SK-N-SH treated with all-trans-retinoic acid at 6 μM for 48 hours (cell line): ENCODE results near the gene AHRR.

ENCODE experiments used
- ATAC-seq: fragments of 200-7000 bp; cut with Tn5 transposase; 3 replicates; pipeline ENCODE4 v1.9.1; 2020; ENCODE audit warnings: mild to moderate bottlenecking, moderate library complexity
- ARNTL ChIP-seq: fragments of 450-650 bp; formaldehyde crosslinking; IDR thresholded peaks from 2 replicates; pipeline ENCODE4 v1.5.0; 2020; ENCODE audit warnings: low read depth, mild to moderate bottlenecking, moderate library complexity, borderline replicate concordance
- BACH2 ChIP-seq: fragments of 250-450 bp; sonication (Bioruptor Pico); IDR thresholded peaks from 2 replicates; pipeline ENCODE4 v1.9.0; 2021; ENCODE audit warnings: mild to moderate bottlenecking, borderline replicate concordance
- CREB5 ChIP-seq: fragments of 250-450 bp; sonication (Bioruptor Pico); IDR thresholded peaks from 2 replicates; pipeline ENCODE4 v1.5.1; 2020; ENCODE audit warnings: low read depth, mild to moderate bottlenecking, moderate library complexity
- CSDC2 ChIP-seq: fragments of 250-450 bp; sonication (Bioruptor Pico); IDR thresholded peaks from 2 replicates; pipeline ENCODE4 v1.5.0; 2020; ENCODE audit warnings: mild to moderate bottlenecking, moderate library complexity
- GLIS3 ChIP-seq: fragments of 250-450 bp; sonication (Bioruptor Pico); IDR thresholded peaks from 2 replicates; pipeline ENCODE4 v1.5.0; 2020; ENCODE audit warnings: mild to moderate bottlenecking, moderate library complexity
- OSR1 ChIP-seq: fragments of 250-450 bp; sonication (Bioruptor Pico); IDR thresholded peaks from 2 replicates; pipeline ENCODE4 v1.8.0; 2022; ENCODE audit warnings: moderate library complexity, mild to moderate bottlenecking, inconsistent platforms
- POU6F1 ChIP-seq: fragments of 250-450 bp; sonication (Bioruptor Pico); IDR thresholded peaks from 2 replicates; pipeline ENCODE4 v1.8.0; 2021; ENCODE audit warnings: low read depth, mild to moderate bottlenecking, moderate library complexity, borderline replicate concordance
- PPARA ChIP-seq: fragments of 250-450 bp; sonication (Bioruptor Pico); IDR thresholded peaks from 2 replicates; pipeline ENCODE4 v1.5.0; 2020; ENCODE audit warnings: mild to moderate bottlenecking, borderline replicate concordance
- RARB ChIP-seq: fragments of 250-450 bp; sonication (Bioruptor Pico); IDR thresholded peaks from 2 replicates; pipeline ENCODE4 v1.8.0; 2021; ENCODE audit warnings: mild to moderate bottlenecking, moderate library complexity
- TCF4 ChIP-seq: fragments of 250-450 bp; sonication (Bioruptor Pico); IDR thresholded peaks from 2 replicates; pipeline ENCODE4 v1.8.0; 2021; ENCODE audit warnings: mild to moderate bottlenecking, moderate library complexity, borderline replicate concordance
- ZC3H10 ChIP-seq: fragments of 250-450 bp; sonication (Bioruptor Pico); IDR thresholded peaks from 2 replicates; pipeline ENCODE4 v1.5.1; 2021; ENCODE audit warnings: mild to moderate bottlenecking, moderate library complexity
- ZFP3 ChIP-seq: fragments of 250-450 bp; sonication (Bioruptor Pico); IDR thresholded peaks from 2 replicates; pipeline ENCODE4 v1.5.0; 2020; ENCODE audit warnings: mild to moderate bottlenecking, moderate library complexity
- ZFP30 ChIP-seq: fragments of 450-650 bp; formaldehyde crosslinking; IDR thresholded peaks from 2 replicates; pipeline ENCODE4 v1.5.0; 2022; ENCODE audit warnings: mild to moderate bottlenecking, moderate library complexity
- ZNF565 ChIP-seq: fragments of 450-650 bp; formaldehyde crosslinking; conservative IDR thresholded peaks from 2 replicates; pipeline ENCODE4 v1.5.0; 2020; ENCODE audit warnings: low read depth, mild to moderate bottlenecking, moderate library complexity
- ZNF70 ChIP-seq: fragments of 450-650 bp; formaldehyde crosslinking; IDR thresholded peaks from 2 replicates; pipeline ENCODE4 v1.5.0; 2020; ENCODE audit warnings: mild to moderate bottlenecking, moderate library complexity
- ZNF8 ChIP-seq: fragments of 450-650 bp; formaldehyde crosslinking; IDR thresholded peaks from 2 replicates; pipeline ENCODE4 v1.5.0; 2020; ENCODE audit warnings: mild to moderate bottlenecking, moderate library complexity
- TF ChIP-seq, protein P1 (sequence below): fragments of 250-450 bp; sonication (Bioruptor Pico); IDR thresholded peaks from 2 replicates; pipeline ENCODE4 v1.5.0; 2020; ENCODE audit warnings: mild to moderate bottlenecking, moderate library complexity
- TF ChIP-seq, protein P2 (sequence below): fragments of 250-450 bp; sonication (Bioruptor Pico); IDR thresholded peaks from 2 replicates; pipeline ENCODE4 v1.5.1; 2021; ENCODE audit warnings: mild to moderate bottlenecking, moderate library complexity
- TF ChIP-seq, protein P3 (sequence below): fragments of 250-450 bp; sonication (Bioruptor Pico); IDR thresholded peaks from 2 replicates; pipeline ENCODE4 v1.8.0; 2020; ENCODE audit warnings: mild to moderate bottlenecking, moderate library complexity, borderline replicate concordance

The AHRR gene

DNA sequence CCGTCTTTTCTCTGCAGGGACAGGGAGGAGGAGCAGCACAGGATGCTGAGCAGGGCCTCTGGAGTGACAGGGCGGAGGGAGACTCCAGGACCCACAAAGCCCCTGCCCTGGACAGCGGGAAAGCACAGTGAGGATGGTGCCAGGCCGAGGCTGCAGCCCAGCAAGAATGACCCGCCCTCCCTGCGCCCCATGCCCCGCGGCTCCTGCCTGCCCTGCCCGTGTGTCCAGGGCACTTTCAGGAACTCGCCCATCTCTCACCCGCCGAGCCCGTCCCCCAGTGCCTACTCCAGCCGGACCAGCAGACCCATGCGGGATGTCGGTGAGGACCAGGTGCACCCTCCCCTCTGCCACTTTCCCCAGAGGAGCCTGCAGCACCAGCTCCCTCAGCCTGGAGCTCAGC lies 112.3 kb downstream of the AHRR start (continued):
- TF ChIP-seq, protein P1, sequence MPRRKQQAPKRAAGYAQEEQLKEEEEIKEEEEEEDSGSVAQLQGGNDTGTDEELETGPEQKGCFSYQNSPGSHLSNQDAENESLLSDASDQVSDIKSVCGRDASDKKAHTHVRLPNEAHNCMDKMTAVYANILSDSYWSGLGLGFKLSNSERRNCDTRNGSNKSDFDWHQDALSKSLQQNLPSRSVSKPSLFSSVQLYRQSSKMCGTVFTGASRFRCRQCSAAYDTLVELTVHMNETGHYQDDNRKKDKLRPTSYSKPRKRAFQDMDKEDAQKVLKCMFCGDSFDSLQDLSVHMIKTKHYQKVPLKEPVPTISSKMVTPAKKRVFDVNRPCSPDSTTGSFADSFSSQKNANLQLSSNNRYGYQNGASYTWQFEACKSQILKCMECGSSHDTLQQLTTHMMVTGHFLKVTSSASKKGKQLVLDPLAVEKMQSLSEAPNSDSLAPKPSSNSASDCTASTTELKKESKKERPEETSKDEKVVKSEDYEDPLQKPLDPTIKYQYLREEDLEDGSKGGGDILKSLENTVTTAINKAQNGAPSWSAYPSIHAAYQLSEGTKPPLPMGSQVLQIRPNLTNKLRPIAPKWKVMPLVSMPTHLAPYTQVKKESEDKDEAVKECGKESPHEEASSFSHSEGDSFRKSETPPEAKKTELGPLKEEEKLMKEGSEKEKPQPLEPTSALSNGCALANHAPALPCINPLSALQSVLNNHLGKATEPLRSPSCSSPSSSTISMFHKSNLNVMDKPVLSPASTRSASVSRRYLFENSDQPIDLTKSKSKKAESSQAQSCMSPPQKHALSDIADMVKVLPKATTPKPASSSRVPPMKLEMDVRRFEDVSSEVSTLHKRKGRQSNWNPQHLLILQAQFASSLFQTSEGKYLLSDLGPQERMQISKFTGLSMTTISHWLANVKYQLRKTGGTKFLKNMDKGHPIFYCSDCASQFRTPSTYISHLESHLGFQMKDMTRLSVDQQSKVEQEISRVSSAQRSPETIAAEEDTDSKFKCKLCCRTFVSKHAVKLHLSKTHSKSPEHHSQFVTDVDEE (CRISPR knock-in tag): no peak
- TF ChIP-seq ZFP30 (CRISPR knock-in tag) (no peak), GLIS3 (no peak), PPARA (no peak), ZFP3 (CRISPR knock-in tag) (no peak), CSDC2 (CRISPR knock-in tag) (no peak), BACH2 (CRISPR knock-in tag) (no peak), ZNF565 (CRISPR knock-in tag) (no peak)

DNA sequence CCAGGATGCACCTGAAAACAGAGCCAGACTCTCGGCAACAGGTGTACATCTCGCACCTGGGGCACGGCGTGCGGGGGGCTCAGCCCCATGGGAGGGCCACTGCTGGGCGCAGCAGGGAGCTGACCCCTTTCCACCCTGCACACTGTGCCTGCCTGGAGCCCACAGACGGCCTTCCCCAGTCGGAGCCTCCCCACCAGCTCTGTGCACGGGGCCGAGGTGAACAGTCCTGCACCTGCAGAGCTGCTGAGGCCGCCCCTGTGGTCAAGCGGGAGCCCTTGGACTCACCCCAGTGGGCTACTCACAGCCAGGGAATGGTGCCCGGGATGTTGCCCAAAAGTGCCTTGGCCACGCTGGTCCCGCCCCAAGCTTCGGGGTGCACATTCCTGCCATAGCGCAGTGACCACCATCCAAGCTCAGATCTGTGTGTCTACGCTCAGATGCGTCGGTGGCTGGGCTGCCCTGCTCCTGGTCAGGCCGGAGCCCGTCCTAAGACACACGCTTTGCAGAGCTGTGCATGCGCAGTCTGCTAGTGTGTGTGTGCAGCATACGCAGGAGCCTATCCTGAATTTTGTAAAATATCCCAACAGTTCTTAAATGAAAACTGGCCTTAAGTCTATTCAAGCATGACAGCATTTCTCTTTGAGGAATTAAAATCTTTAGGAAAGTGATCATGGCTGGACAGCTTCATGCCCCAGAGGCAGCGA lies 113.1 kb downstream of the AHRR start:
- TF ChIP-seq ZC3H10 (CRISPR knock-in tag) (no peak), BACH2 (CRISPR knock-in tag) (no peak), ARNTL (CRISPR knock-in tag) (no peak), PPARA (no peak), ZFP3 (CRISPR knock-in tag) (no peak), ZNF565 (CRISPR knock-in tag) (no peak), ZFP30 (CRISPR knock-in tag) (no peak), RARB (no peak), OSR1 (CRISPR knock-in tag) (no peak), CREB5 (CRISPR knock-in tag) (no peak), ZNF70 (CRISPR knock-in tag) (no peak), GLIS3 (no peak)
- TF ChIP-seq, protein P2, sequence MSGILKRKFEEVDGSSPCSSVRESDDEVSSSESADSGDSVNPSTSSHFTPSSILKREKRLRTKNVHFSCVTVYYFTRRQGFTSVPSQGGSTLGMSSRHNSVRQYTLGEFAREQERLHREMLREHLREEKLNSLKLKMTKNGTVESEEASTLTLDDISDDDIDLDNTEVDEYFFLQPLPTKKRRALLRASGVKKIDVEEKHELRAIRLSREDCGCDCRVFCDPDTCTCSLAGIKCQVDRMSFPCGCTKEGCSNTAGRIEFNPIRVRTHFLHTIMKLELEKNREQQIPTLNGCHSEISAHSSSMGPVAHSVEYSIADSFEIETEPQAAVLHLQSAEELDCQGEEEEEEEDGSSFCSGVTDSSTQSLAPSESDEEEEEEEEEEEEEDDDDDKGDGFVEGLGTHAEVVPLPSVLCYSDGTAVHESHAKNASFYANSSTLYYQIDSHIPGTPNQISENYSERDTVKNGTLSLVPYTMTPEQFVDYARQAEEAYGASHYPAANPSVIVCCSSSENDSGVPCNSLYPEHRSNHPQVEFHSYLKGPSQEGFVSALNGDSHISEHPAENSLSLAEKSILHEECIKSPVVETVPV (CRISPR knock-in tag): no peak
- TF ChIP-seq, all 23 proteins: peak for 0
- ATAC-seq: no peak

DNA sequence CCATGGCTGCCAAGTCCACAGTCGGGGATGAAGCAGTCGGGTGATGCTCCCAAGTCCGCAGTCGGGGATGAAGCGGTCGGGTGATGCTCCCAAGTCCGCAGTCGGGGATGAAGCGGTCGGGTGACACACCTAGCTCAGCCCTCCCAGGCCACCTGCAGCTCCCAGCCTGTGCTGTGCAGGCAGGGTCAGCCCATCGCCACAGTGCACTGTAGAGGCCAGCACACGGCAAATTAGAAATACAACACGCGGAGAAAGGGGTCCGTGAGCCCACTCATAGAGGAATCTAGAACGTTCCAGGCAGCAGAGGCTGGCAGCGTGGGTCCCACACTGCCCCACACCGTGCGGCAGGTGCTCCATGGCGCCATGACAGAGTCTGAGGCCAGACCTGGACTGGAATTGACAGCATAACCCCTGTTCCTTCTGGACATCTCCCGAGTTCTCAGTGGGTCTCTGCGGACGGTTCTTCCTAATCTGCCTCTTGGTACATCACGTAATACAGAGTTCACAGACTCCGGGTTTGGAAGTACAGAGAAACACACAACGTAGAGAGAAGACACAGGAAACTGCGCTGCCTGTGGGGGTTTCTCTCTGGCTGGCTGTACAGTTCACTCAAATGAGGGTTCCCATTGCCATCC lies 113.8 kb downstream of the AHRR start:
- TF ChIP-seq POU6F1 (no peak), ZNF8 (CRISPR knock-in tag) (no peak), TCF4 (CRISPR knock-in tag) (no peak), PPARA (no peak), ARNTL (CRISPR knock-in tag) (no peak)
- TF ChIP-seq, protein P2 (CRISPR knock-in tag): no peak
- TF ChIP-seq, protein P3, sequence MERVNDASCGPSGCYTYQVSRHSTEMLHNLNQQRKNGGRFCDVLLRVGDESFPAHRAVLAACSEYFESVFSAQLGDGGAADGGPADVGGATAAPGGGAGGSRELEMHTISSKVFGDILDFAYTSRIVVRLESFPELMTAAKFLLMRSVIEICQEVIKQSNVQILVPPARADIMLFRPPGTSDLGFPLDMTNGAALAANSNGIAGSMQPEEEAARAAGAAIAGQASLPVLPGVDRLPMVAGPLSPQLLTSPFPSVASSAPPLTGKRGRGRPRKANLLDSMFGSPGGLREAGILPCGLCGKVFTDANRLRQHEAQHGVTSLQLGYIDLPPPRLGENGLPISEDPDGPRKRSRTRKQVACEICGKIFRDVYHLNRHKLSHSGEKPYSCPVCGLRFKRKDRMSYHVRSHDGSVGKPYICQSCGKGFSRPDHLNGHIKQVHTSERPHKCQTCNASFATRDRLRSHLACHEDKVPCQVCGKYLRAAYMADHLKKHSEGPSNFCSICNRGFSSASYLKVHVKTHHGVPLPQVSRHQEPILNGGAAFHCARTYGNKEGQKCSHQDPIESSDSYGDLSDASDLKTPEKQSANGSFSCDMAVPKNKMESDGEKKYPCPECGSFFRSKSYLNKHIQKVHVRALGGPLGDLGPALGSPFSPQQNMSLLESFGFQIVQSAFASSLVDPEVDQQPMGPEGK (CRISPR knock-in tag): no peak
- ATAC-seq: no peak
